ENCODE results near the gene PPP4C.

DNA sequence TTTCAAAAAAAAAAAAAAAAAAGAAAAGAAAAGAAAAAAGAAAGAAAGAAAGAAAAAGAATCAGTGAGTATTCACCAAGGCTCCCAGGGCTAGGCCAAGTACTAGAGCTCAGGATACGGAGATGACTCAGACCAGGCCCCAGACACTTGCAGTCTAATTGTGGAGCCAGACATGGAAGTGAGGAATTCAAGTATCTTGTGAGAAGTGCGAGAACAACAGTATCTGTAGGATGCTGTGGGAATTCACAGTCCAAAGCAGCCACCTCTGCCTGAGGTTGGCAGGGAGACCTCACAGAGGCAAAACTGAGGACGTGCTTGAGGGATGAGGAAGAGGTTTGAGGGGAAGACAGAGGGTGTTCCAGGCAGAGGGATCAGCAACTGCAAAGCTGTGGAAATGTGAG, 24.3 kb upstream of the PPP4C start:
- no peak for TF ChIP-seq POLR2AphosphoS5 (IDR thresholded peaks at IDR 0.05; ENCODE audit: borderline replicate concordance, low read depth, low read length)
- no peak for TF ChIP-seq EZH2 (IDR thresholded peaks at IDR 0.05)
- no peak for TF ChIP-seq FOXP2 (optimal IDR thresholded peaks at IDR 0.05; ENCODE audit: control extremely low read depth, extremely low read length, insufficient read depth)
